PC-9 (cell line): Measurements from ENCODE around the gene SIAE. TPM values are rescaled to one million over a fixed set of nuclear protein-coding genes. Genes with fewer than 3 reads are reported as not detected.

ENCODE experiments used
- BruUV-seq: library from RNA; stranded (reverse); fragments of 400-500 nt; replicated peaks from 2 replicates; lab custom pipeline; 2021; lab: Mats Ljungman, UMichigan
- CTCF ChIA-PET: fragments of 300-600 bp; sonication (Branson Sonifier 250); formaldehyde crosslinking; loops from one replicate; lab custom pipeline; 2022; ENCODE audit warnings: antibody characterized with exemption; lab: Charles Lee
- POLR2A ChIA-PET: fragments of 300-600 bp; sonication (Branson Sonifier 250); formaldehyde crosslinking; loops from one replicate; lab custom pipeline; 2022; ENCODE audit warnings: antibody characterized with exemption; ENCODE audit not compliant: unreplicated experiment; lab: Charles Lee
- DNase-seq, 2 experiments: peaks; one replicate each; pipeline versions ENCODE4 v3.0.0 to v3.0.0-alpha.2; 2015 to 2022; ENCODE audit warnings: mixed read lengths in 1 of 2
- H2AFZ ChIP-seq: fragments of 200-600 bp; sonication (generic); 2 replicates; pipeline ENCODE4 v1.8.1; 2017; ENCODE audit warnings: antibody characterized with exemption
- H3F3A ChIP-seq: fragments of 200-600 bp; sonication (generic); 2 replicates; pipeline ENCODE4 v1.8.1; 2017; ENCODE audit warnings: antibody characterized with exemption, mild to moderate bottlenecking, low read depth; ENCODE audit not compliant: insufficient read depth
- H3K27ac ChIP-seq: fragments of 200-600 bp; sonication (generic); 2 replicates; pipeline ENCODE4 v1.6.1; 2016; ENCODE audit warnings: mixed run types
- H3K27me3 ChIP-seq: fragments of 200-600 bp; sonication (generic); 2 replicates; pipeline ENCODE4 v1.6.1; 2016; ENCODE audit warnings: low read depth, mixed run types; ENCODE audit not compliant: insufficient read depth
- H3K36me3 ChIP-seq: fragments of 200-600 bp; sonication (generic); 2 replicates; pipeline ENCODE4 v1.6.1; 2016; ENCODE audit warnings: low read depth, mixed run types
- H3K4me1 ChIP-seq: fragments of 200-600 bp; sonication (generic); replicated peaks from 2 replicates; pipeline ENCODE4 v1.6.1; 2016; ENCODE audit warnings: mixed run types; ENCODE audit not compliant: insufficient read depth
- H3K4me2 ChIP-seq: fragments of 200-600 bp; sonication (generic); 2 replicates; pipeline ENCODE4 v1.6.1; 2017; ENCODE audit warnings: mixed run types
- H3K4me3 ChIP-seq: fragments of 200-600 bp; sonication (generic); 2 replicates; pipeline ENCODE4 v1.6.1; 2016; ENCODE audit warnings: mixed run types
- H3K79me2 ChIP-seq: fragments of 200-600 bp; sonication (generic); 2 replicates; pipeline ENCODE4 v1.6.1; 2017; ENCODE audit warnings: low read depth, mixed run types
- H3K9me2 ChIP-seq: fragments of 200-600 bp; sonication (generic); 2 replicates; pipeline ENCODE4 v1.8.1; 2017; ENCODE audit warnings: mild to moderate bottlenecking; ENCODE audit not compliant: insufficient read depth
- H3K9me3 ChIP-seq: fragments of 200-600 bp; sonication (generic); 2 replicates; pipeline ENCODE4 v1.8.1; 2016; ENCODE audit warnings: low read depth; ENCODE audit not compliant: insufficient read depth
- H4K20me1 ChIP-seq: fragments of 200-600 bp; sonication (generic); 2 replicates; pipeline ENCODE4 v1.8.1; 2017; ENCODE audit not compliant: insufficient read depth
- EZH2 ChIP-seq: fragments of 200-600 bp; sonication (generic); IDR thresholded peaks from 2 replicates; pipeline ENCODE4 v1.8.0; 2017; ENCODE audit warnings: antibody characterized with exemption, low read depth
- intact Hi-C: fragments of 100-400 bp; cut with micrococcal nuclease; formaldehyde crosslinking; loops from one replicate; pipeline ENCODE4 v1.10.0; 2022; ENCODE audit not compliant: unreplicated experiment
- total RNA-seq: library from RNA; stranded (reverse); gene quantifications from 2 replicates; pipeline ENCODE4 v1.2.3, GENCODE V29; 2021
- TF ChIP-seq, protein P1 (sequence below): fragments of 200-600 bp; sonication (generic); conservative IDR thresholded peaks from 2 replicates; pipeline ENCODE4 v1.6.1; 2017; ENCODE audit warnings: mixed run types, antibody characterized with exemption, mild to moderate bottlenecking, moderate library complexity

The SIAE gene
- total RNA-seq, 1 experiment from 2014 or later, result 29.2 TPM

DNA sequence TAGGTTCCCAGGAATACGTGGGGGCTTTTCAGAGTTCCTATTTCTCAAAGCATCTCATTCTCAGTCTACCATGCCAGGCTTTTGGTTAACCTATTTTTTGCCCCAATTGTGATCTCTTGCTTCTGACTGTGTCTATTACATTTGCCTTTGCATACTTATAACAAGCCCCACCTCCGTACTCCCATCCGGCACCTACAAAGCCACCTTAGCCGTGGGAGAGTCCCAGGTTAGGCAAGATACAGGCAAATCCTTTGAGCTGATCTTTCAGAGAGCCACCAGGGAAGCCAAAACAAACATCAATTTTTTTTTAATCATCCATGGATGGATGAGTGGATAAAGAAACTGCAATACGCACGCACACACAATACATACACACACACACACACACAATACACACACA, 80.9 kb downstream of the SIAE start:
- Histone ChIP-seq H3K9me3 (no peaks in the 10 kb centered on the region), H3K27me3 (peaks cover 49% of the 10 kb centered on the region), H4K20me1 (no peaks in the 10 kb centered on the region), H3F3A (no peaks in the 10 kb centered on the region), H3K36me3 (no peaks in the 10 kb centered on the region), H2AFZ (no peak overlapping the region), H3K27ac (no peak overlapping the region), H3K4me2 (no peak overlapping the region), H3K9me2 (no peaks in the 10 kb centered on the region), H3K79me2 (no peaks in the 10 kb centered on the region), H3K4me3 (no peak overlapping the region), H3K4me1 (no peaks in the 10 kb centered on the region)
- intact Hi-C loops, result no loop called here
- BruUV-seq, result no TSS peak
- ChIA-PET POLR2A (no interaction called here), CTCF (interaction anchor here (0.5 to 0.7 kb wide), 2 partner anchors 85 to 111 kb away, joined by 3 to 5 read pairs; no protein-coding TSS in a partner anchor)
- DNase-seq, result no peak
- TF ChIP-seq, protein P1, sequence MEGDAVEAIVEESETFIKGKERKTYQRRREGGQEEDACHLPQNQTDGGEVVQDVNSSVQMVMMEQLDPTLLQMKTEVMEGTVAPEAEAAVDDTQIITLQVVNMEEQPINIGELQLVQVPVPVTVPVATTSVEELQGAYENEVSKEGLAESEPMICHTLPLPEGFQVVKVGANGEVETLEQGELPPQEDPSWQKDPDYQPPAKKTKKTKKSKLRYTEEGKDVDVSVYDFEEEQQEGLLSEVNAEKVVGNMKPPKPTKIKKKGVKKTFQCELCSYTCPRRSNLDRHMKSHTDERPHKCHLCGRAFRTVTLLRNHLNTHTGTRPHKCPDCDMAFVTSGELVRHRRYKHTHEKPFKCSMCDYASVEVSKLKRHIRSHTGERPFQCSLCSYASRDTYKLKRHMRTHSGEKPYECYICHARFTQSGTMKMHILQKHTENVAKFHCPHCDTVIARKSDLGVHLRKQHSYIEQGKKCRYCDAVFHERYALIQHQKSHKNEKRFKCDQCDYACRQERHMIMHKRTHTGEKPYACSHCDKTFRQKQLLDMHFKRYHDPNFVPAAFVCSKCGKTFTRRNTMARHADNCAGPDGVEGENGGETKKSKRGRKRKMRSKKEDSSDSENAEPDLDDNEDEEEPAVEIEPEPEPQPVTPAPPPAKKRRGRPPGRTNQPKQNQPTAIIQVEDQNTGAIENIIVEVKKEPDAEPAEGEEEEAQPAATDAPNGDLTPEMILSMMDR, result no peak
- TF ChIP-seq EZH2, result no peak

DNA sequence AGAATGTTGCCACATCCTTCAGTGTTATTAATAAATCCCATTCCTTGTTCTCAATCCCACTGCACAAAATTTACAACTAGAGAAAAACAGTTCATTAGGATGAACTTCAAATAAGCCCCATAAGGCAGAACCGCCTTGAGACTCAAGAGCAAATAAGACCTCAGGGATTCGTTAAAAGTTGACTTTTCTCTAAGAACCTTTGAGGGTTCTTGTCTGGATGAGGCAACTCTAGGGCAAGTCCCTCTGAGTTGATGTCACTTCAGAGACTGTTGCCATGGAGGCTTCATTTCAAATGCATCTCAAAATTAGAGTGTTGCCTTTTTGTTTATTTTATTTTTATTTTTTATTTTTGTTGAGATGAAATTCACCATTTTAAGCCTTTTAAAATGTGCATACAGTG, 82.1 kb downstream of the SIAE start:
- CTCF ChIA-PET, result no interaction called here
- intact Hi-C loops, result no loop called here
- Histone ChIP-seq H3K27ac (no peak overlapping the region), H3K27me3 (peaks cover 47% of the 10 kb centered on the region), H4K20me1 (no peaks in the 10 kb centered on the region), H3K4me3 (no peak overlapping the region), H3F3A (no peaks in the 10 kb centered on the region), H3K4me2 (no peak overlapping the region), H3K9me2 (no peaks in the 10 kb centered on the region), H3K36me3 (no peaks in the 10 kb centered on the region), H3K9me3 (no peaks in the 10 kb centered on the region), H2AFZ (no peak overlapping the region), H3K79me2 (no peaks in the 10 kb centered on the region), H3K4me1 (no peaks in the 10 kb centered on the region)
- BruUV-seq, result no TSS peak
- POLR2A ChIA-PET, result no interaction called here
- TF ChIP-seq, protein P1, result no peak
- no peak for TF ChIP-seq EZH2
- DNase-seq, result no peak

DNA sequence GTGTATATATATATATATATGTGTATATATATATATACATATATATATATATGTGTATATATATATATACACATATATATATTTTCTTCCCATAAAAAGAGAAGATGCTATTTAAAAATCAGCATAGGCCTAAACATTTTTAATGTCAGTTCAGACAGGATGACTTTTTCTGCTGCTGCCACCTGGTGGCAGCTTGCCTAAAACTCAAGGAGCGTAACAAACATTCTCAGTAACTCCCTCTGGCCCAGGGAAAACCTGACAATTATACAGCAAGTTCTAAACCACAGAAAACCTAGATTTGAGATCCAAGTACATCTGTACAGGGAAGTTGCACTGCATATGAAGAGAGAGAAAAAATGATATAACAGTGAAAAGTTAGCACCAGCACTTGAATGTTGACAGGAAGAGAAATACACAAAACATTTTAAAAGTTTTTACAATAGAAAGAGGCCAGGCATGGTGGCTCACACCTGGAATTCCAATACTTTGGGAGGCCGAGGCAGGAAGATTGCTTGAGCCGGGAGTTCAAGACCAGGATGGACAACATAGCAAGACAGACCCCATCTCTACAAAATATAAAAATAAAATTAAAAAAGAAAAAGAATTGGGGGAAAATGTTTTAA, 87.2 kb downstream of the SIAE start:
- no TSS peak for BruUV-seq
- Histone ChIP-seq H3K27me3 (peaks cover 42% of the 10 kb centered on the region), H3K36me3 (no peaks in the 10 kb centered on the region), H3K4me2 (no peak overlapping the region), H3K9me2 (no peaks in the 10 kb centered on the region), H3K4me1 (no peaks in the 10 kb centered on the region), H4K20me1 (no peaks in the 10 kb centered on the region), H3F3A (no peaks in the 10 kb centered on the region), H3K4me3 (no peak overlapping the region), H3K79me2 (no peaks in the 10 kb centered on the region), H3K27ac (no peak overlapping the region), H2AFZ (no peak overlapping the region), H3K9me3 (no peaks in the 10 kb centered on the region)
- ChIA-PET POLR2A (no interaction called here), CTCF (interaction anchor here (0.8 kb wide), 1 partner anchor 184 kb away, joined by 3 read pairs; no protein-coding TSS in a partner anchor)
- no peak for TF ChIP-seq EZH2
- TF ChIP-seq, protein P1, result peak; percentile 73
- DNase-seq, result peak in 1 of 2 experiments; percentile 34
- intact Hi-C loops, result loop anchor here (1.0 to 5.0 kb wide), 2 partner anchors 170 to 514 kb away; no protein-coding TSS in a partner anchor
